ENCODE results near the gene DAPK1. TPM values are rescaled to one million over a fixed set of nuclear protein-coding genes. Genes with fewer than 3 reads are reported as not detected.

Gene DAPK1
- total and polyA plus RNA-seq, 2 donors from 2014 or later = 15.5 to 166 TPM

DNA sequence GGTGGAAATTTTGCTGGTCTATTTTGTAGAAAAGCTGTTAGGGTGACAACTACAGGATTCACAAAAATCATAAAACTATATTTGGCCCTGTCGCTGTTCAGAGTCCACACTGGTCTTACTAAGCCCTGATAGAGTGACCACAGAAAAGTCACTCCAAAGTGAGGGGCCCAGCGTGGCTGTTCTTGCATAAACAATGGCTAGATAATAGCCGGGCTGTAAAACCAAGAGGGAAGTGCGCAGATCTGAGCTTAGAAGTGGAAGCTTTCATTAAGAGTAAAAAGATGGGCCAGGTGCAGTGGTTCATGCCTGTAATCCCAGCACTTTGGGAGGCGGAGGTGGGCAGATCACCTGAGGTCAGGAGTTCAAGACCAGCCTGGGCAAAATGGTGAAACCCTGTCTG lies 212.8 kb downstream of the DAPK1 start:
- Histone ChIP-seq H3K9me3 (ENCODE audit: control insufficient read depth in 2 of 3, insufficient read depth in 1 of 3, low read length in 3 of 3) (no peaks in the 10 kb centered on the region), H3K4me1 (ENCODE audit: control insufficient read depth in 2 of 3, insufficient read depth in 2 of 3, low read depth in 1 of 3, low read length in 3 of 3) (peaks cover 0 to 7% (median 4%) of the 10 kb centered on the region in 3 donors), H3K4me3 (ENCODE audit: low read length in 3 of 3) (no peak overlapping the region), H3K9ac (ENCODE audit: low read length in 3 of 3) (no peak overlapping the region), H3K27me3 (ENCODE audit: control insufficient read depth, insufficient read depth, low read length) (no peaks in the 10 kb centered on the region), H3K36me3 (ENCODE audit: control insufficient read depth in 2 of 3, insufficient read depth in 3 of 3, low read length in 3 of 3) (peaks cover 4 to 28% (median 12%) of the 10 kb centered on the region in 3 donors), H3K27ac (ENCODE audit: low read depth in 2 of 2, low read length in 2 of 2) (no peak overlapping the region)
- intact Hi-C loops (cut with DNase I) = no loop called here
- TF ChIP-seq CTCF (IDR thresholded peaks at IDR 0.05; ENCODE audit: borderline replicate concordance, extremely low read depth, insufficient read depth) = no peak
- FAIRE-seq = no peak
- DNase-seq = no peak

DNA sequence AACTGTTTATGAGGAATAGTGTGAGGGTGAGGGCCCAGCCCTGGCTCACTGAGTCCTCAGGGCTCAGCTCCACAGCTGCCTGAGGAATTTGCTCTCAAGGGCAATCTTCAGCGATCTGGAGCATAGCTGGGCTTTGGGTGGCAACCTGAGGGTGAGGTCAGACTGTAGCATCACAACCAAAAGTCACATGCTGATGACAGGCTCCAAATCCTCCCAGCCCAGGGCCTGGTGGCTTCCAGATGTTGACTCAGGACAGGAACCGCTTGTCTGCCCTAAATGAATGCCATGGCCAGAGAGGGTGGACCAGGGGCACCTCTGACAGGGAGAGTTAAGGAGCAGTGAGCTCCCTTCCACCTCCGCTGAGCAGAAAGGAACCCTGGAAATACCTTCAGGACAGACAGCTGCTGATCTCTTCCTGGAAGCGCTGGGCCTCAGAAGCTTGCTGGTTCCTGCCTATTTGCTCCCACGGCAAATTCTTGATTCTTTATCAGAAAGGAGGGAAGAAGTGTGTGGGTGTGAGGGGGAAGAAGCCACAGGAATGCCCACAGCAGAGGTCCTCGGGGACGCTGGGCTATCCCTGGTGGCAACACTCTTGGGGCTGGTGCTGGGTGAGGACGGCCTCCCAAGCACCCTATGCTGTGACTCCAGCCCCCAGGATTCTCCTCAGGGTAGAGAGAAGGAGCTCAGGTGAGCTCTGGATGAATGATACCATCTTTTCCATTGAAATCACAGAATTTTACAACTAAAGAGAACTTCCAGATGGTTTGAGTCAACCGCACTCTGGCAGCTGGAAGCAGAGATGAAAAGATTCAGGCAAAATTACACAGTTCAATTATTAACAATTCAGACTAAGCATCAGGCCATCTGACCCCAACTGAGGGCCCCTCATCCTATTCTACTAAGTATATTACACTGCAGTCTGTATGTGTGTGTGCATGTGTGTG lies 214.5 kb downstream of the DAPK1 start:
- Histone ChIP-seq H3K36me3 (ENCODE audit: control insufficient read depth in 2 of 3, insufficient read depth in 3 of 3, low read length in 3 of 3) (peaks cover 2 to 18% (median 5%) of the 10 kb centered on the region in 3 donors), H3K4me3 (ENCODE audit: low read length in 3 of 3) (no peak overlapping the region), H3K4me1 (ENCODE audit: control insufficient read depth in 2 of 3, insufficient read depth in 2 of 3, low read depth in 1 of 3, low read length in 3 of 3) (peaks cover 0 to 7% (median 4%) of the 10 kb centered on the region in 3 donors), H3K9me3 (ENCODE audit: control insufficient read depth in 2 of 3, insufficient read depth in 1 of 3, low read length in 3 of 3) (no peaks in the 10 kb centered on the region), H3K27ac (ENCODE audit: low read depth in 2 of 2, low read length in 2 of 2) (peak overlapping the region in 1 of 2 donors; percentile 41), H3K9ac (ENCODE audit: low read length in 3 of 3) (no peak overlapping the region), H3K27me3 (ENCODE audit: control insufficient read depth, insufficient read depth, low read length) (no peaks in the 10 kb centered on the region)
- FAIRE-seq (no peak), DNase-seq (peak in 3 of 5 donors; percentile 32 to 43 (median 39))
- intact Hi-C loops (cut with DNase I) = no loop called here
- TF ChIP-seq CTCF (IDR thresholded peaks at IDR 0.05; ENCODE audit: borderline replicate concordance, extremely low read depth, insufficient read depth) = no peak

- Histone ChIP-seq H3K9me3 (ENCODE audit: control insufficient read depth in 2 of 3, insufficient read depth in 1 of 3, low read length in 3 of 3) (no peaks in the 10 kb centered on the region), H3K36me3 (ENCODE audit: control insufficient read depth in 2 of 3, insufficient read depth in 3 of 3, low read length in 3 of 3) (peaks cover 2 to 11% (median 5%) of the 10 kb centered on the region in 3 donors), H3K27me3 (ENCODE audit: control insufficient read depth, insufficient read depth, low read length) (no peaks in the 10 kb centered on the region), H3K4me3 (ENCODE audit: low read length in 3 of 3) (peak overlapping the region in 1 of 3 donors; percentile 13), H3K9ac (ENCODE audit: low read length in 3 of 3) (no peak overlapping the region), H3K27ac (ENCODE audit: low read depth in 2 of 2, low read length in 2 of 2) (peak overlapping the region; percentile 32 to 45), H3K4me1 (ENCODE audit: control insufficient read depth in 2 of 3, insufficient read depth in 2 of 3, low read depth in 1 of 3, low read length in 3 of 3) (peaks cover 0 to 7% (median 4%) of the 10 kb centered on the region in 3 donors)
- FAIRE-seq (no peak), DNase-seq (no peak)
- intact Hi-C loops (cut with DNase I) = no loop called here
- no peak for TF ChIP-seq CTCF (IDR thresholded peaks at IDR 0.05; ENCODE audit: borderline replicate concordance, extremely low read depth, insufficient read depth)
Observed at GRCh38 chr9:87712801-87713277, 215.2 kb downstream of the DAPK1 start.
